Endothelial cell (in vitro differentiated cells): Measurements from ENCODE around the gene ZNF487. TPM values are rescaled to one million over a fixed set of nuclear protein-coding genes. Genes with fewer than 3 reads are reported as not detected.

Source experiments
- DNase-seq: peaks from one replicate; pipeline ENCODE4 v3.0.0; 2021; ENCODE audit warnings: low spot score
- H3K27ac Mint-ChIP-seq: one replicate; pipeline ENCODE4 v1.8.0; 2021; ENCODE audit warnings: mixed read lengths, inconsistent platforms; ENCODE audit not compliant: unreplicated experiment
- H3K27me3 Mint-ChIP-seq: one replicate; pipeline ENCODE4 v1.8.0; 2021; ENCODE audit warnings: mild to moderate bottlenecking, moderate library complexity, mixed read lengths, inconsistent platforms; ENCODE audit not compliant: unreplicated experiment
- H3K36me3 Mint-ChIP-seq: one replicate; pipeline ENCODE4 v1.8.0; 2021; ENCODE audit warnings: mild to moderate bottlenecking, low read depth, mixed read lengths, inconsistent platforms; ENCODE audit not compliant: unreplicated experiment
- H3K4me1 Mint-ChIP-seq: one replicate; pipeline ENCODE4 v1.8.0; 2021; ENCODE audit warnings: mild to moderate bottlenecking, mixed read lengths, inconsistent platforms; ENCODE audit not compliant: unreplicated experiment
- H3K4me3 Mint-ChIP-seq: one replicate; pipeline ENCODE4 v1.8.0; 2021; ENCODE audit warnings: mild to moderate bottlenecking, mixed read lengths, inconsistent platforms; ENCODE audit not compliant: unreplicated experiment
- H3K9me3 Mint-ChIP-seq: one replicate; pipeline ENCODE4 v1.8.0; 2021; ENCODE audit warnings: mixed read lengths, inconsistent platforms; ENCODE audit not compliant: unreplicated experiment
- total RNA-seq: library from RNA; stranded (reverse); fragmentation: NEBNext Ultra II Directional; extraction: Animal tissue kit (Norgen Biotek cat#: 25700); gene quantifications from one replicate; pipeline ENCODE4 v1.2.1, GENCODE V29; 2021; ENCODE audit not compliant: unreplicated experiment
- TF ChIP-seq, protein P1 (sequence below): fragments of 200-600 bp; sonication (generic); IDR thresholded peaks from one replicate; pipeline ENCODE4 v1.5.0; 2021; ENCODE audit warnings: antibody characterized with exemption; ENCODE audit not compliant: unreplicated experiment

ZNF487 gene
- total RNA-seq, 1 donor from 2014 or later = 3.3 TPM

DNA sequence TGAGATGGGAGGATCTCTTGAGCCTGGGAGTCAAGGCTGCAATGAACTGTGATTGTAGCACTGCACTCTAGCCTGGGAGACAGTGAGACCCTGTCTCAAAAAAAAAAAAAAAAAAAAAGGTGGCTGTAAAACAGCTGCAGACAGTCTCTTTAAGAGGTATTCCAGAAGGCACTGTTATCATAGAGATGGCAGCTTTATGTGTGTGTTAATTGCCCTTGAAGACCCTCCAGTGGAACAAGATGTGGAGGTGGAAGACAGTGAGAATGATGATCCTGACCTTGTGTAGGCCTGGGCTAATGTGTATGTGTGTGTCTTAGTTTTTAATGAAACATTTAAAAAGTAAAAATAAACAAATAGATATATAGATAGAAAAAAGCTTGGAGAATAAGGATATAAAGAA lies 66.0 kb downstream of the ZNF487 start:
- no peaks in the 10 kb centered on the region for H3K4me1 Mint-ChIP-seq
- H3K27ac Mint-ChIP-seq = no peak overlapping the region
- H3K9me3 Mint-ChIP-seq = no peaks in the 10 kb centered on the region
- H3K27me3 Mint-ChIP-seq = no peaks in the 10 kb centered on the region
- TF ChIP-seq, protein P1, sequence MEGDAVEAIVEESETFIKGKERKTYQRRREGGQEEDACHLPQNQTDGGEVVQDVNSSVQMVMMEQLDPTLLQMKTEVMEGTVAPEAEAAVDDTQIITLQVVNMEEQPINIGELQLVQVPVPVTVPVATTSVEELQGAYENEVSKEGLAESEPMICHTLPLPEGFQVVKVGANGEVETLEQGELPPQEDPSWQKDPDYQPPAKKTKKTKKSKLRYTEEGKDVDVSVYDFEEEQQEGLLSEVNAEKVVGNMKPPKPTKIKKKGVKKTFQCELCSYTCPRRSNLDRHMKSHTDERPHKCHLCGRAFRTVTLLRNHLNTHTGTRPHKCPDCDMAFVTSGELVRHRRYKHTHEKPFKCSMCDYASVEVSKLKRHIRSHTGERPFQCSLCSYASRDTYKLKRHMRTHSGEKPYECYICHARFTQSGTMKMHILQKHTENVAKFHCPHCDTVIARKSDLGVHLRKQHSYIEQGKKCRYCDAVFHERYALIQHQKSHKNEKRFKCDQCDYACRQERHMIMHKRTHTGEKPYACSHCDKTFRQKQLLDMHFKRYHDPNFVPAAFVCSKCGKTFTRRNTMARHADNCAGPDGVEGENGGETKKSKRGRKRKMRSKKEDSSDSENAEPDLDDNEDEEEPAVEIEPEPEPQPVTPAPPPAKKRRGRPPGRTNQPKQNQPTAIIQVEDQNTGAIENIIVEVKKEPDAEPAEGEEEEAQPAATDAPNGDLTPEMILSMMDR = no peak
- DNase-seq = no peak
- no peak overlapping the region for H3K4me3 Mint-ChIP-seq
- no peaks in the 10 kb centered on the region for H3K36me3 Mint-ChIP-seq

DNA sequence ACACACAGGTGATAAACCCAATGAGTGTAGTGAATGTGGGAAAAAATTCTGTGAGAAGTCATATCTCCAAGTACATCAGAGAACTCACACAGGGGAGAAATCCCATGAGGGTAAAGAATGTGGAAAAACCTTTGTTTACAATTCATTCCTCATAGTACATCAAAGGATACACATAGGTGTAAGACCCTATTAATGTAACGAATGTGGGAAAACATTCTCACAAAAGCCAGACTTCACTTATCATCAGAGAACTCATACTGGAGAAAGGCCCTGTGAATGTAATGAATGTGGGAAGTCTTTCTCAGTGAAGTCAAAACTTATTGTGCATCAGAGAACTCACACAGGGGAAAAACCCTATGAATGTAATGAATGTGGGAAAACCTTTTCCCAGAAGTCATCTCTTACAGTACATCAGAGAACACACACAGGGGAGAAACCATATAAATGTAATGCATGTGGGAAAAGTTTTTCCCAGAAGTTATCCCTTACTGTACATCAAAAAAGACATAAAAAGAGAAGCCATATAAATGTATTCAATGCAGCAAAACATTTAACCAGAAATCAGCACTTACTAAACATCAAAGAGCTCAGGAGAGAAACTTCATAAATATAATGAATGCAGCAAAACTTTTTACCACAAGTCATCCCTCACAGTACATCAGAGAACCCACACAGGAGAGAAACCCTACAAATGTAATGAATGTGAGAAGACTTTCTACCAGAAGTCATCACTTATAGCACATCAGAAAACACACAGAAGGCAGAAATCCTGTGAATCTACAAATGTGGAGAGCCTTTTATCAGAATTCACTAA lies 87.7 kb downstream of the ZNF487 start:
- peaks cover 27% of the 10 kb centered on the region for H3K9me3 Mint-ChIP-seq
- H3K27ac Mint-ChIP-seq = no peak overlapping the region
- TF ChIP-seq, protein P1 = no peak

More for the DNA sequence above, 87.7 kb downstream of the ZNF487 start:
- DNase-seq = no peak
- no peaks in the 10 kb centered on the region for H3K4me1 Mint-ChIP-seq
- H3K36me3 Mint-ChIP-seq = peaks cover 6% of the 10 kb centered on the region
- no peak overlapping the region for H3K4me3 Mint-ChIP-seq
- peaks cover 2% of the 10 kb centered on the region for H3K27me3 Mint-ChIP-seq

Other genes with a start within 250 kb of the ZNF487 start
- 1.3 TPM for gene RASGEF1A, start 170.0 kb upstream of the ZNF487 start, total RNA-seq
- not detected for gene FXYD4, start 65.5 kb upstream of the ZNF487 start, total RNA-seq
- gene HNRNPF, start 27.9 kb upstream of the ZNF487 start, total RNA-seq = 194 TPM
- gene ZNF239, start 137.5 kb downstream of the ZNF487 start, total RNA-seq = 0.90 TPM
- gene ZNF485, start 169.3 kb downstream of the ZNF487 start, total RNA-seq = 0.90 TPM
- gene ZNF32, start 211.8 kb downstream of the ZNF487 start, total RNA-seq = 25.7 TPM